OCI-LY7 (cell line): Measurements from ENCODE around the gene LIN9. TPM values are rescaled to one million over a fixed set of nuclear protein-coding genes. Genes with fewer than 3 reads are reported as not detected.
A peak's percentile ranks its signal among the peaks of the same experiment; 100 is the strongest.
"Not testable (repeated sequence)": the region's sequence is repeated elsewhere in the genome, so short reads cannot be mapped to it uniquely, and the experiment has no call there.

Experiments used
- BruUV-seq: library from RNA; stranded (reverse); fragments of 400-500 nt; replicated peaks from 2 replicates; lab custom pipeline; 2021; lab: Mats Ljungman, UMichigan
- CTCF ChIA-PET: fragments of 300-600 bp; sonication (Branson Sonifier 250); formaldehyde crosslinking; loops from one replicate; lab custom pipeline; 2022; ENCODE audit warnings: antibody characterized with exemption; ENCODE audit not compliant: unreplicated experiment; lab: Charles Lee
- POLR2A ChIA-PET: fragments of 300-600 bp; sonication (Branson Sonifier 250); formaldehyde crosslinking; loops from one replicate; lab custom pipeline; 2022; ENCODE audit warnings: antibody characterized with exemption; lab: Charles Lee
- DNase-seq: peaks from one replicate; pipeline ENCODE4 v3.0.0-alpha.2; 2015; ENCODE audit warnings: low spot score
- H2AFZ ChIP-seq: fragments of 200-600 bp; sonication (generic), shearing (Covaris generic); 2 replicates; pipeline ENCODE4 v1.6.1; 2014; ENCODE audit warnings: mild to moderate bottlenecking, antibody characterized with exemption, low read length, moderate library complexity
- H3K27ac ChIP-seq: fragments of 200-600 bp; sonication (generic); 2 replicates; pipeline ENCODE4 v1.5.1; 2014; ENCODE audit warnings: mixed run types, low read depth, mild to moderate bottlenecking, moderate library complexity, low read length, inconsistent platforms; ENCODE audit not compliant: poor library complexity, severe bottlenecking
- H3K36me3 ChIP-seq: fragments of 200-600 bp; sonication (generic); 2 replicates; pipeline ENCODE4 v1.6.1; 2014; ENCODE audit warnings: mild to moderate bottlenecking, antibody characterized with exemption, low read length, moderate library complexity, mixed read lengths; ENCODE audit not compliant: insufficient read depth
- H3K4me1 ChIP-seq: fragments of 200-600 bp; sonication (generic); 2 replicates; pipeline ENCODE4 v1.5.1; 2014; ENCODE audit warnings: mild to moderate bottlenecking, low read length; ENCODE audit not compliant: insufficient read depth, poor library complexity, severe bottlenecking
- H3K4me2 ChIP-seq: fragments of 200-600 bp; sonication (generic); 2 replicates; pipeline ENCODE4 v1.6.1; 2014; ENCODE audit warnings: mild to moderate bottlenecking, low read length
- H3K4me3 ChIP-seq: fragments of 200-600 bp; sonication (generic); 2 replicates; pipeline ENCODE4 v1.5.1; 2014; ENCODE audit warnings: mild to moderate bottlenecking, low read depth, low read length; ENCODE audit not compliant: poor library complexity, severe bottlenecking
- H3K79me2 ChIP-seq: fragments of 200-600 bp; sonication (generic); 2 replicates; pipeline ENCODE4 v1.6.1; 2016; ENCODE audit warnings: low read depth, mild to moderate bottlenecking, low read length, moderate library complexity, mixed read lengths; ENCODE audit not compliant: insufficient read depth
- H3K9me2 ChIP-seq: fragments of 200-600 bp; sonication (generic); 2 replicates; pipeline ENCODE4 v1.6.1; 2016; ENCODE audit warnings: mild to moderate bottlenecking, low read length, mixed read lengths; ENCODE audit not compliant: insufficient read depth
- H3K9me3 ChIP-seq: fragments of 200-600 bp; sonication (generic); 2 replicates; pipeline ENCODE4 v1.6.1; 2014; ENCODE audit warnings: mild to moderate bottlenecking, mixed run types, low read length, mixed read lengths
- H4K20me1 ChIP-seq: fragments of 200-600 bp; sonication (generic); 2 replicates; pipeline ENCODE4 v1.6.1; 2014; ENCODE audit warnings: mild to moderate bottlenecking, antibody characterized with exemption, low read length, moderate library complexity, mixed read lengths; ENCODE audit not compliant: insufficient read depth
- CTCF ChIP-seq: fragments of 200-600 bp; sonication (generic); conservative IDR thresholded peaks from 2 replicates; pipeline ENCODE4 v1.5.1; 2014; ENCODE audit warnings: mild to moderate bottlenecking, antibody characterized with exemption, low read length, moderate library complexity, mixed read lengths
- EZH2phosphoT487 ChIP-seq: fragments of 200-600 bp; sonication (generic); IDR thresholded peaks from 2 replicates; pipeline ENCODE4 v1.6.1; 2018; ENCODE audit warnings: low read depth, borderline replicate concordance, mild to moderate bottlenecking, mixed run types, antibody characterized with exemption, low read length, moderate library complexity, mixed read lengths
- intact Hi-C: fragments of 100-400 bp; cut with micrococcal nuclease; formaldehyde crosslinking; loops from one replicate; pipeline ENCODE4 v1.10.0; 2022; ENCODE audit not compliant: unreplicated experiment
- total RNA-seq, 2 experiments: library from RNA; depleted of rRNA in 1 of 2; stranded (reverse); fragments of >200 nt in 1 of 2; shearing (Covaris generic) in 1 of 2; gene quantifications; 2 replicates each; pipeline ENCODE4 v1.2.3, GENCODE V29; 2014 to 2022

LIN9 gene
- total RNA-seq, 2 experiments from 2014 or later: 19.7 to 20.1 TPM

GRCh38 chr1:226276077-226276682 is 32.8 kb downstream of the LIN9 start:
- ChIA-PET POLR2A (interaction anchor here (0.6 kb wide), 1 partner anchor 178 kb away, joined by 3 read pairs; no protein-coding TSS in a partner anchor), CTCF (no interaction called here)
- Histone ChIP-seq H3K9me3 (no peaks in the 10 kb centered on the region), H3K4me2 (no peak overlapping the region), H3K36me3 (peaks cover 76% of the 10 kb centered on the region), H2AFZ (no peak overlapping the region), H3K4me3 (no peak overlapping the region), H3K4me1 (no peaks in the 10 kb centered on the region), H3K79me2 (peaks cover 5% of the 10 kb centered on the region; the same call in 1 of the 2 replicates), H3K9me2 (no peaks in the 10 kb centered on the region), H3K27ac (no peak overlapping the region), H4K20me1 (no peaks in the 10 kb centered on the region)
- intact Hi-C loops: no loop called here
- DNase-seq: no peak
- BruUV-seq: no TSS peak
- TF ChIP-seq EZH2phosphoT487: no peak
- TF ChIP-seq CTCF: no peak

- intact Hi-C loops: loop anchor here (5.0 kb wide), 1 partner anchor 52 kb away; the partner anchor contains the start of gene MIXL1
- H2AFZ ChIP-seq: no peak overlapping the region
- H3K36me3 ChIP-seq: peaks cover 80% of the 10 kb centered on the region
- CTCF ChIA-PET: no interaction called here
- H3K79me2 ChIP-seq: peaks cover 8% of the 10 kb centered on the region; the same call in 1 of the 2 replicates
- no peak for DNase-seq
- H3K4me3 ChIP-seq: no peak overlapping the region
- TF ChIP-seq EZH2phosphoT487 (no peak), CTCF (no peak)
- POLR2A ChIA-PET: interaction anchor here (0.7 kb wide), 1 partner anchor 35 kb away, joined by 3 read pairs; no protein-coding TSS in a partner anchor
- no peak overlapping the region for H3K27ac ChIP-seq
- TSS peak; percentile 35 for BruUV-seq
- H3K4me2 ChIP-seq: no peak overlapping the region
- no peaks in the 10 kb centered on the region for H3K4me1 ChIP-seq
- no peaks in the 10 kb centered on the region for H3K9me2 ChIP-seq
- no peaks in the 10 kb centered on the region for H4K20me1 ChIP-seq
- no peaks in the 10 kb centered on the region for H3K9me3 ChIP-seq
Measured at GRCh38 chr1:226274138-226274537, 34.8 kb downstream of the LIN9 start.

GRCh38 chr1:226272233-226272902 is 36.6 kb downstream of the LIN9 start:
- intact Hi-C loops: loop anchor here (5.0 kb wide), 1 partner anchor 50 kb away; the partner anchor contains the start of gene MIXL1
- CTCF ChIA-PET: not testable (repeated sequence)
- POLR2A ChIA-PET: interaction anchor here (0.6 to 1.2 kb wide), 6 partner anchors 13 to 246 kb away, joined by 3 to 6 read pairs (median 3); no protein-coding TSS in a partner anchor

More at GRCh38 chr1:226272233-226272902, 36.6 kb downstream of the LIN9 start:
- not testable (repeated sequence) for H3K9me2 ChIP-seq, H3K9me3 ChIP-seq, DNase-seq, BruUV-seq, H3K4me3 ChIP-seq, H3K79me2 ChIP-seq, H2AFZ ChIP-seq, H4K20me1 ChIP-seq, H3K27ac ChIP-seq, H3K4me1 ChIP-seq, H3K4me2 ChIP-seq
- peaks cover 91% of the 10 kb centered on the region for H3K36me3 ChIP-seq
